NCI-H1417 (cell line): ENCODE results near the gene KCNMB2.
A peak's percentile ranks its signal among the peaks of the same experiment; 100 is the strongest.

ENCODE experiments used
- DNase-seq, 3 experiments: peaks; one replicate each; lab custom pipeline; 2025; lab: John Stamatoyannopoulos, UW

The KCNMB2 gene

DNA sequence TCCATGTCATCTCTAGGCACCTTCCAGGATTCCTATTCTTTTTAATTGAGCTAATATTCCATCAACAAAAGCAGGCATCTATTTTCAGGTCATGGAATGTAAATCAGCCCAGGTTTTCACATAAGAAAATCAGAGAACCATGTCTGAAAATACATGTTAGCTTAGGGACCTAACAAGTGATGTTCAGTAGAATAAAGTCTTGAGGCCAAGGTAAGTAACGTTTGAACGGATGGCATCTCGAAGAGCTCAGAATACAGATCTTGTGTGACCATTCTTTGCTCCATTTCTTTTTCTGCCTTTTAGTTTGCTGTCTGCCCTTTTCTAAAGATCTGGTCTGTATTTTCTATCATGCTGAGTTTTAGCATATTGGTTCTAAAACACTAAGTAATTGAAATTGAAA, 16.5 kb upstream of the KCNMB2 start:
- DNase-seq = no peak

DNA sequence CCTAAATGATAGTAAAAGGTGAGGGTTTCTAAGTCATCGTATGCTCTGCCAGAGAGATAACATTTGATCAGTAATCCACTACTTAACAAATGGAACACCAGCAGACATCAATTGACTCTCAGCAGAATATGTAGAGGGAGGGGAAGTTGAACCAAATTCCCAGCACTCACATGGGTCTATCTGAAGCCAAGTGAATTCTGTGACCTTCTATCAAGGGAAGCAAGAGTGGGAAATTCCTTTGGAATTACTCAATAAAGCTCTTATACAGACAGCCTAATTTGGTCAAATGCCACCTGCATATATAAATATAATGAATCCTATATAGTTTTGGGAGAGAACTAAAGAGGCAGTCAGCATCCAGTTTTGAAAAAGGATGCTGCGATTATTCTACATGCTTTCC, 15.8 kb upstream of the KCNMB2 start:
- DNase-seq = no peak

DNA sequence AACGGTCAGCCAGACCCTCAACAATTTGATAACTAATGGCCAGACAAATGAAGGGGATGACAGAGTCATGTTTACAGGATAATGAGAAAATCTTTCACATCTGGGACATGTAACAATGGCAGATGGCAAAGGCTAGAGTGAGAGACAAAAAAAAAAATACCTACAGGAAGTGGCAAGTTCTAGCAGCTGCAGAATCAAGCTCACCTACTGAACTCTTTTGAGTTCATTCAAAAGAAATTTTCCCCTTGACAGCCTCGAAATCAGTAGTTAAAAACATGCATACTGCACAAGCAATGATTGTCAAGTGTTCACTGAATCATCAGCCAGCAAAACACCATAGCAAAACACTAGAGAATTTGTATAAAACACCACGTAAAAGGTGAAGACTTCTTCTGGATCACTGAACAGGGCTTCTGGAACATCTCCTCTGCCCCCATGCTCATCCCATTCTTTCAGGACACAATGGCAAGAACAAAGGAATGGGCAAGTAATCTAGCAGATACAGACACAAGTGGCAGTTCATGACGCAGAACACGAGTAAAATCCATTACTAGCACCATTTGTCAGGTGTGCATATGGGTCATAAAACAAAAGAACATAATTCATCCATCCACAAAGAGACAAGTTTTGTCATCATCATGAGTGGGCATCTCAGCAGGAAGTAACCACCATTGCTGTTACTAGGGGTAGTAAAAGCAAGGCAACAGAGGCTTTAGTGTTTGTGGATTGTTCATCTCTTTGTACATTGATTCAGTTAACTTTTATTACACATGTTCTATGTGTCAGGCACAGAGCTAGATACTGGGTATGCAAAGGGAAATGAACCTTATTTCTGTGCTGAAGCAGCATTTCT, 13.8 kb upstream of the KCNMB2 start:
- peak in 2 of 3 experiments; percentile 33 to 67 for DNase-seq

DNA sequence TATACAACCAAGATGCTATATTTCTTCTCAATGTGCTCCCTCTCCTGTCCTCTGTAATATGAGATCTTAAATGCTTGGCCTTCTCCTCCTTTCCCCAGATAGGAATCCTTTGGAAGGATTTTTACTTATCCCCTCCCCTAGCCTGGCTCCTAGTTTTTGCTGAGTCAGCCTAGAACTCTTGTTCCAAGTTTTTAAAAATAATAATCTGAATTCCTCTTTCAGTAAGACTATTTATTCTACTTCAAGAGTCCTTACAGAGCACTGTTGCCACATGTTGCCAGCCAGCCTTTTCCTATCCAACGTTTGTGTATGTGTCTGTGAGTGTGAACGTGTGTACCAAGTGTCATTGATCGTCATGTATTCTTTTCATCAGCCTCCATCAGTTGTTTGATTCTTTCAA, 11.0 kb upstream of the KCNMB2 start:
- DNase-seq = peak in 1 of 3 experiments; percentile 27

DNA sequence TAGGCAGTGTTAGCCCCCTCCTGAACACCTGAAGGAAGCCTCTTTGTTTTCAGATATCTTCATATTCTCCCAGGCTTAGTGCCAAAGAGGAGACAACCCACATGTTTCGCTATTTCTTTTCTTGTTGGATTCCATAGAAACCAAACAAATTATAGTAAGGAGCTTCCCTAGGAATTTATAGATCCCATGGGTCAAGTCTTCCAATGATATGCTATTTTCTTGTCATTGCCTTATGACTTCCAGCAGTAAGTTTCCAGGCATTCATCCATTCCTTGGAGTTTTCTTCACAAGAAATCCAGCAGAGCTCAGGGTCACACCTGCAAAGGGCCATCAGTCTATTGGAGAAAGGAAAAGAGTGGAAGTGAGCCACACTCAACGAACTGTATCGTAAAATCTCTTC, 9.9 kb upstream of the KCNMB2 start:
- DNase-seq = peak in 1 of 3 experiments; percentile 9

DNA sequence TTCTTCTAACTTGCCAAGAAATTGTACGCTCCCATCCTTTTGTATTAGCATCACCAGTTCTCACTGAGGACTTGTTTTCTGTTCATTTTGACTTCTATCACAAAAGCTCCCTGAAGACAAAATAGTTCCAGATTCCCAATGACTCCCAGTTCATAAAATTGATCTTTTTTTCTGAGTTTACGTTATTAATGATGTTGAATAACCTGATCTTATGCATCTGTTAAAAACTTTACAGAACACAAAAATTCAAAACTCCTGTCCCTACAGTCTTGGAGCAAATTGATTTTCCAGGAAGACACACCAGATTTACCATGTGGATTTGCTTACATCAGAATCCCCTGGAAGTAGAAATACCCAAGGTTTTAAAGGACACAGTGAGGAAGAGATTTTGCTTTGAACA, 8.3 kb upstream of the KCNMB2 start:
- no peak for DNase-seq

DNA sequence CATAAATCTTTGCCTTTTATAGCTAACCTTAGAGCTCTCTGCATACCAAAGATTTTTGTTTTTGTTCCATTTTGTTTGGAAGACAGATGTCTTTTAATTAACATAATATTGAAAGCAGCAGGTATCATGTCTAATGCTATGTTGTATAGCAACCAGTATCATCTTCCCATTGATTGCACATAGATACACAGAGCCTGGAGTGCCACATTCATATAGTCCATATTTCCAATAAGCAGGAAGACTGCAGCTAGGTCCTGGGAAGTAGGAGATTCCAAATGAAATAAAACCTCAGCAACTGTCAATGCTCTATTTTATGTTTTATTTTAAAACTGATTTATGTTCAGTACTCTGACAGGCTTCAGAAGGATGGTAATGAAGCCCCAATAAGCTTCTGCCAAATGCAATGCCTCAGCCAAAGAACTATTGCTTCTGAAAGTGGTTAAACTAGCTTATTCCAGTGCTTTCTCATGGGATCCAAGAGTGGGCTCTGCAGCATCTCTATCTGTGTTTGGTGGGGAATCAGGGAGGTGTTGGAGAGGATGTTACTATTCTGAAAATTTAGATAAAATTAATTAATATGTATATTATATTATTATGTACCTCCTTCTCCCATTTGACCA, 6.5 kb upstream of the KCNMB2 start:
- no peak for DNase-seq

DNA sequence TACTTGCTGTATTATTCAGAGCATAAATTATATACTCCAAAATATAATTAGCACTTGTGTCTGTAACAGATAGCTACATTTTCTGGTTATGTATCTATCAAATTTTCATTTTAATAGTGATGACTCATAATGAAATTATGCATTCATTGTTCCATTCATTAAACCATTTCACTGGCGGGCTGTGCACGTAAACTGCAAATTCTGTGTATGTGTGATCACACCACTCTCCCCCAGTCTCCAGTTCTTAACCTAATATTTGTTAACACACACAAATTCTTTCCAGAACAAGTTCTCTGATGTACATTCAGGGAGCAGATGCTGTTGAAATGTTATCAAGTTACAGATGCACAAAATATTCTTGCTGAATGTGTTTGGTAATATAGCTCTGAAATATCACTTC, 3.8 kb upstream of the KCNMB2 start:
- DNase-seq = peak in 1 of 3 experiments; percentile 41

DNA sequence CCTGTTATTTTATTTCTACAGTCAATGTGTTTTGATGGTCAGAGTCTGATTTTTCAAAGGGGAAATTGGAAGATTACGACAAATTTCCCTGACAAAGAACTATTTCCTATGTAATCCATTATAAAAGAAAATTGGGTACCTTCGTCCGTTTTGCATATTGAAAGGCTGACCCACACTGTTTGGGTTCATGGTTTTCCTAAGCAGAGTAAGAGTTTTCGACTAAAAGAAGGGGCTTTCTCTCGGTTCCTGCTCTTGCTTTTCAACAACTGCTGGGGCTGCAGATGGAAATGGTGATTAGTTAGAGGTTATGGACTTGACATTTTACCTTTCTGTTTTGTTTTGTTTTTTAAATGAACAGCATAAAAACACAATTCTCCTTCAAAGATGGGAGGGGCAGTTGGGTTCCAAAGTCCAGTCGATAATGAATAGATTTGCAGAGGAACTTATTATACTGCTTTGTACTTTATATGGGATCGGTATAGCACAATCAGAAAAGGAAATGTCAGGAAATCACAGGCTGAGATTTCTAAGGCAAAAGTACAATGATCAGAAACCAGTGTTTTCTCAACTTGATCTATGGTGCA, 978 bp downstream of the KCNMB2 start:
- peak in 2 of 3 experiments; percentile 70 to 87 for DNase-seq

DNA sequence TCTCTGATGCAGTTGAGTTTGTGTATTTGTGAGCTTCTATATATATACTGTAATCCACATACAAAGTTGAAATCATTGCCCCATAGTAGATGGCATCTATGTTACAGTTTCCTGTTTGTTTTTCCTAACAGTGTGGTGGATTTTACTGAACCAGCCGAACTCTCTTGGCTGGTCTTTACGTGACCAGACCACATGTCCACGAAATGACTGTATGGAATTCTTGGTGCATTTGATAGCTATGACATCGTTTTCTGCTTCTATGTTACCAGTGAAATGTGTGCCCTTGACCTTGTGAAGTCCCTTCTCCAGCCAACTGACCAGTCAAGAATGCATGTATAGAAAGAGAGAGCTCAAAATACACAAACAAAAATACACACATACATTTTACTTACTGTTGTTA, 1.8 kb downstream of the KCNMB2 start:
- DNase-seq = peak in 2 of 3 experiments; percentile 29 to 75

DNA sequence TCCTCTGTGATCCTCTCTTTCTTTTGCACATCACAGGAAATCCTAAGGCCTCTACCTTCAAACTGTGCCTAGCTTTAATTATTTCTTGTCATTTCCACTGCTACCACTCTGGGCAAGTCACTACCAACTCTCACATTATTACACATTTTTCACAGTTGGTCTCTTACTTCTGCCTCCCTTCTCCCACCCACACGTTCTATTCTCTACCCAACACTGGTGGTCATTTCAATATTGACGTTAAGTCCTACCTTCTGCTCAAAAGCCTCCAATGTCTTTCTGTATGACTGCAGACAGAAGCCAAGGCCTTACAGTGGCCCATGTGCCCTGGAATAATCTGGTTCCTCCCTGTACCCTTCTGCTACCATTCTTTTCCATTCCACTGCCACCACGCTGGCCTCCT, 3.9 kb downstream of the KCNMB2 start:
- DNase-seq = no peak

DNA sequence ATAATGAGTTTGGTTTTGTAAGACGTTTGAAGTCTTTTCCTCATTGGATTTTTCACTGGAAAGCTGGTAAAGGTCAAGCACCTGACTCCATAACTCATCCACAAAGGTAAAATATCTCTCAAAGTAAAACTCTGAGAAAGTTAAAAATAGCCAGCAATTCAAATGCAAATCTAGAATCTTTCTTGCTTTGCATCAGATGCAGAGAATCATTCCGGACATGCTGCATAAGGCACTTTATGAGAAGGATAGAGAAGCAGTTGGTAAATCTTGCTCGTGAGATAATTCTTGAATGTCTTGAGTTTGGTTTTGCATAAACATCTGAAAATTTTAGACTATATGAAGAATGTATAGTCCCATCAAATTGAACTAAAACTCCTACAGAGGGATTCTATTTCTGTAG, 9.1 kb downstream of the KCNMB2 start:
- DNase-seq = no peak

DNA sequence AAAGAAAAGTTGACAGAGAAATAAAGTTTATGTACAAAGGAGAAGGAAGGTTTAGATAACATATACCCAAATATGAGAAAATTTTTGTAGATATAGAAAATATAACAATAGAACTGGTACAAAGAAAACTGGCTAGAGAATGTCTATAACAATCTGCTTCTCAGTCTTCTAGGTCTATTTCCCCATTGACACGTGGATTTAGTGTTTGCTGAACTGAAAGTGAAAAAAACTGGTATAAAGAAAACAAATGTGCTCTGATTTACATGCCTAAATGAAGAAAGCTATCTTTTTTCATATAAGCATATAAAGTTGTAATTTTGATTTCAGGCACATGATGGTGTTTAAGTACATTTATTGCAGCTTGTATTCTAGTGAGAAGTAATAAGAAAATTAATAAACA, 9.8 kb downstream of the KCNMB2 start:
- no peak for DNase-seq

DNA sequence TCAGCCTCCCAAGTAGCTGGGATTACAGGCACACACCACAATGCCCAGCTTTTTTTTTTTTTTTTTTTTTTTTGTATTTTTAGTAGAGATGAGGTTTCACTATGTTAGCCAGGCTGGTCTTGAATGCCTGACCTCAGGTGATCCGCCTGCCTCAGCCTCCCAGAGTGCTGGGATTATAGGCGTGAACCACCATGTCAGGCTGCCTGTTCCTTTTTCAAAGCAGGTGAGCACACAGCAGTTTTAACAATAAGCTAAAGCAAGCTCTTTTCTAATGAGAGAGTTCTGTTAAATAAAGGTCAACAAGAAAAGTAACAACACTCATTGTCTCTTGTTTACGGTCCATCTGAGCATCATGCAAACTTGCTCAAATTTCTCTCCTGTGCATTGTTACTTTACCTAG, 13.2 kb downstream of the KCNMB2 start:
- DNase-seq = peak in 1 of 3 experiments; percentile 19

DNA sequence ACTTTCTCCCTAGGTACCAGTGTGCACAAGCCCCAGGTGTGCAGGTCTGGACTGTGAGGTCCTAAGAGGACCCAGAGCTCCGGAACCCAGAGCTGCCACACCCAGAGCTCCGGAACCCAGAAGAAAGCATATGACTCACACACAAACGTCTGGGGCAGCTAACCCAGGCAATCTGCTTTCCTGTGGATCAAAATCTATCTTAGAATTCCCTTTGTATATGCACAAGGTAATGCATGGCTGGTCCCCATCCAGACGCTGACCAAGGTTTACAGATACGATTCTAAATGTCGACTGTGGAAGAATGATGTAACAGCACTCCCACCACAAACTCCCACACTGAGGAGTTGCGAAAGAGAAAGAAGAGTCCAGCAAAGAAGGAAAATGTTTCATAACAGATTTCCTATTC, 15.7 kb downstream of the KCNMB2 start:
- no peak for DNase-seq

DNA sequence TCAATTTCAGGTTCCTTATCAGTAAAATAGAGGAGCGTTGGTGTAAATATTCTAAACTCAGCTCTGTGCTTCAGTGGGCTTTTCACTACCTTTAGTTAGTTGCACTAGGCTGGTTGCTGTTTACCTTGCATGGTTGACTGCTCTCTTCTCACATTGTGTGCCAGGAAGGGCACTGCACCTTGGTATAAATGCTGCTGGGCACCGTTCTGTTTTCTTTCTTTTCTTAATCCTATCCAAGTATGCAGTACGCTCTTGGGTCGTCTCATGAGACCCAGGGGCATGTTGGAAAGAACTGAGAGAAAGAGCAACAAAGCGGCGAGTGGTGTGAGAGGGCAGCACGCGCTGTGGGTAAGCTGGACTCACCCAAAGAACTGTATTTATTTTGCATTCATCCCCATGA, 22.4 kb downstream of the KCNMB2 start:
- DNase-seq = peak; percentile 46 to 88 (median 69)

DNA sequence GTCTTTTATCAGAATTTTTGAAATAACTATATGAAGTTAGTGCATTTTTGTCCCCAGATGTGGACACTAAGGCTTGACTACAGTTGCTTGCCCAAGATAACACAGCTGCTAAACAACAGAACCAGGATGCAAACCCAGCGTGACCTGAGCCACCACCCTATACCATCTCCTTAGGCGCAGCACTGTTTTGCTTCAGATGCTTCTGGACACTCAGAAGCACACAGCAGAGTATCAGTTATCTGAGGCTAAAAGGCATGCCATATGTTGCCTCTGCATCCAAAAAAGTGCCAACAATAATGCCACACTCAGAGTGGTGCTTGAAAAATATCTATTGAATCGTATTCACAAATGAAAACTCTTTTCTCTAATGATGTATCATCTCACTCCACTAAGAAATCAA, 24.5 kb downstream of the KCNMB2 start:
- DNase-seq = no peak

DNA sequence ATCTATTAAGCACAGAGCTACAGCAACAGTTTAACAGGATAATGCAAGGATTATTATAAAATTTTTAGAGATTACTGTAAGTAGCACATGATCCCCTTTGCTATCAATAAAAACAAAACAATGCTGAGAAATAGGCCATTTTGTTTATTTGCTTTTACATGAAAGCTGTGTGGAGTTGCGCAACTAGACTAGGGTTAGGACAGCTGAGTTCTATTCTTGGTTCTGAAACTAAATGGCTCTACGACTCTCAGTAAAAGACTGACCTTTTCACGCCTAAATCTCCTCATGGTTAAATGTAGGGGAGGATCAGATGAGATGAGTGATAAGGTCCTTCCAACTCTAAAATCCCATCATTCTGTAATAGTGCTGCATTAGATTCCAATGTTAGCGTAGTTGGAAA, 25.0 kb downstream of the KCNMB2 start:
- DNase-seq = no peak

DNA sequence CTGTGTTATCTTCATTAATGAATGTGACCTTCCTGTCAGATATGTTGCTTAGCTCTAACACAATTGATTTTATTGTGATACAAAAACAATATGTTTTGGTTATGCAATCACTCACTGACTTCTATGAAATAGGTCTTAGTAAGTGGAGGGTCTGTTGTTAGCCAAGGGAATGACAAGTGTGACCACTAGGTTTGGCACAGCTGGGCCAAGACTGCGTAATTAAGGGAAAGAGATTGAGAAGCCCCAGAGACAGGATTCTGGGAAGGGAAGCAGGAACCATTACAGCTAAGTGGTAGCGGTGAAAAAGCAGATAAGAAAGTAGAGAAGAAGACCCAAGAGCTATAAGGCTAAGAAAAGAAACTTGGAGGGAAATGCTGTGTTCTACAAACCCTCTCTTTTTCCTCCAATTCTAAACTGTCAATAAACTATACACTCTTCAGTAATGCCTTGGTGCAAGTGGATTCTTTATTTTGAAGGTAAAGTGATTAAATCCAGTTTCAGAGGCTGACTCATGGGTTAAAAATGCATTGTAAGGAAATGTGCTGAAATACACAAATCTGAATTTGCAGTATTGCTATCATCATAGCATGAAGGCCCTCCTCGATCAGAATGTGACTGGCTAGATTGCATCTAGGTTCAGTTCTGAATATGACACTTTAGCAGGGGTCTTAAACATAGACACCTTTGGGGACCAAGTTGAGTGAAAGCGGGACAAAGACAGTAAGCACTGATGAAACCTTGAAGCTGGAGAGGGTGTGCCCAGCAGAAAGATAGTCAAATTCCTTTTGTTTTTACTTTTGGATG, 26.1 kb downstream of the KCNMB2 start:
- no peak for DNase-seq

DNA sequence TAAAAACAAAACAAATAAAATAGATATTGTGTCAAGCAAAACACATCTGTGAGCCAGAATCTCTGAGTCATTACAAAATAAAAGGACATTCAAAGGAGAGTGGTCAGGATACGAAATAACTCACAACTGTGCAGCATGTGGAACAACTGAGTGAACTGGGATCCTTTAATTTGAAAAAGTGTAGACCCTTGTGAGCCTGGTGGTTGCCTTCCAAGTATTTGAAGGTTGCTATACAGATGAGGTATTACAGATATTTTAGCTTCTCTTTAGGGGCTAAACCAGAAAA, 26.7 kb downstream of the KCNMB2 start:
- DNase-seq = no peak

DNA sequence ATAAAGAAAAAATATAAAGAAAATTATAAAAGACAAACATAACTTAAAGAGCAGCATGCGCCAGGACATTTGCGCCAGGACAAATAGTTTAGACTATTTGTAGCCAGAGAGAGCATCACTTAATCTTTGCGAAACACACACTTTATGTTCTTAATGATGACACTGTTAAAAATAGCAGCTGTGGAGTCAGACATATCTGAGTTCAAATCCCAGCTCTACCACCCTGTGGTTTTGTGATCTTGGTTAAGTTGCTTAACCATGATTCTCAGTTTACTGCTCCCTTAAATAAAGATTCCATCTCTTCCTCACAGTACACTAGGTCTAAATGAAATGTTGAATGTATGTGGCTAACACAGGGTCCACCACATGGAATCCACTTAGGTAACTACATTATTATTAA, 31.4 kb downstream of the KCNMB2 start:
- no peak for DNase-seq

DNA sequence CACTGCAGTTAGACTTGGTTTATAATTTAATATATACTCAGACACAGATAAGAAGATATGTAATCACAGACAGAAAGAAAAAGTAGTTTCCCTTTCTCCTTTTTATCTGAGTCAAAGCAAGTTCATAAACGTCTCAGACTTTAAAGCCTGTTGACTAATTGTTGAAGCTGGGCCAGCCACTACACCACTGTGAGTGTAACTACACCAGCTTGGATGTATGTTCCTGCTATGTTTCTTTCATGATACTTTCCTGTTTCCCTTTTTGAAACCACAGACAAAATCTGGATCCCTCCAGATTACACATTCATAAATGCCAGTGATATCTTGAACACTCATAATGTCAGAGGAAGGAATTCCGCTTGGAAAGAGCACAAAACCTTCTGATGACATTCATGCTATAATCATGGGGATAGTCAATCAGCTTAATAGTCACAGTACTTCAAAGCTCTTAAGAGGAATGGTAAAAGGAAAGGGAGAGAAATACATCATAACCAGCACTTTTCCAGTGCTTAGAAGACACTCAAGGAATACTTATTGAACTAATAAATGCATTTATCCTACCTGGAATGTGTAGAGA, 32.0 kb downstream of the KCNMB2 start:
- DNase-seq = peak in 1 of 3 experiments; percentile 17
